ENCODE results near the gene MAP6D1. TPM values are rescaled to one million over a fixed set of nuclear protein-coding genes. Genes with fewer than 3 reads are reported as not detected.

MAP6D1 gene
- total and polyA plus RNA-seq, 4 experiments from 2014 or later, result 0.31 to 3.1 (median 1.0) TPM; not detected in 1

Other genes with a start within 250 kb of the MAP6D1 start
- gene KLHL24, start 190.0 kb downstream of the MAP6D1 start, total RNA-seq, result 100 to 1,000 TPM; 107 to 108 TPM
- gene KLHL24, start 190.0 kb downstream of the MAP6D1 start, polyA plus RNA-seq, result 10 to 100 TPM; 38.9 to 43.4 TPM
- gene YEATS2, start 127.8 kb downstream of the MAP6D1 start, total RNA-seq, result 10 to 100 TPM; 25.6 to 26.9 TPM
- gene YEATS2, start 127.8 kb downstream of the MAP6D1 start, polyA plus RNA-seq, result 1 to 10 TPM; 1.6 to 7.5 TPM
- 10 to 100 TPM; 46.9 to 50.2 TPM for gene PARL, start 59.3 kb upstream of the MAP6D1 start, total RNA-seq
- gene PARL, start 59.3 kb upstream of the MAP6D1 start, polyA plus RNA-seq, result 100 to 1,000 TPM; 100 to 168 TPM
- 10 to 100 TPM; 42.3 to 42.6 TPM for gene ABCC5, start 192.3 kb upstream of the MAP6D1 start, total RNA-seq
- gene ABCC5, start 192.3 kb upstream of the MAP6D1 start, polyA plus RNA-seq, result 10 to 100 TPM in 1 of 2 donors, 1 to 10 TPM in 1; 9.1 to 12.3 TPM
- gene HTR3D, start 206.2 kb upstream of the MAP6D1 start, total RNA-seq, result not detected
- gene HTR3D, start 206.2 kb upstream of the MAP6D1 start, polyA plus RNA-seq, result not detected
- gene HTR3C, start 227.5 kb upstream of the MAP6D1 start, total RNA-seq, result not detected
- gene HTR3C, start 227.5 kb upstream of the MAP6D1 start, polyA plus RNA-seq, result not detected

Measured in CD4-positive, alpha-beta memory T cell (primary cell).